HG03457 (cell line): ENCODE results near the gene WWOX.

Source experiments
- ATAC-seq: cut with Tn5 transposase; IDR thresholded peaks from one replicate; pipeline ENCODE4 v1.9.1; 2021; ENCODE audit warnings: moderate number of reproducible peaks; ENCODE audit not compliant: unreplicated experiment

The WWOX gene

DNA sequence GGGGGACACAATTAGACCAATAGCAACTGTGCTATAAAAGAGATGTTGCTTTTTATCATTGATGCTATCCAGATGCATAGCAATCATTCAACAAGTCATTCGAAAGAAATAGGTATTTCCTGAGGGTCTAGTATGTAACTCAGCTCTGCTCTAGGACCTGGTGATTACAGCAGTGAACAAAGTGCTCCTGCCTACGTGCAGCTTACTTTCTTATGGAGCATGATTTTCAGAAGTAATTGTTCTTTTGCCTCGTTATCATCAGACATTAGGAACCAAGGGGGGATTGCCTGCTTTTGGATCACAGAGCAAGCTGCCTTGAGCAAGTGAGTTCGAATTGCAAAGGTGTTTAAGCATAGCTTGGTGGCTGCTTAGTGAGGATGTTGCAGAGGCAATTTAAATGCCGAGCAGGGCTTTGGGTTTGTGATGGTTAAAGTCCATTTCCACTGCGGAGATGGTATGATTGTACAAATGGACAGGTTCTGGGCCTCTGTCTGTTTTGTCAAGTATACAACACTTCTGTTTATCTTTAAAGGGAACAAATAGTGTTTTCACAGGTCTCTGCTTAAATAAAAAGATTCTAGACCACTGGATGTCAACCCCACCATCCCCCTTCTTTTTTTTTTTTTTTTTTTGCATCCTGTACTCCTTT lies 41.5 kb downstream of the WWOX start:
- ATAC-seq: no peak

DNA sequence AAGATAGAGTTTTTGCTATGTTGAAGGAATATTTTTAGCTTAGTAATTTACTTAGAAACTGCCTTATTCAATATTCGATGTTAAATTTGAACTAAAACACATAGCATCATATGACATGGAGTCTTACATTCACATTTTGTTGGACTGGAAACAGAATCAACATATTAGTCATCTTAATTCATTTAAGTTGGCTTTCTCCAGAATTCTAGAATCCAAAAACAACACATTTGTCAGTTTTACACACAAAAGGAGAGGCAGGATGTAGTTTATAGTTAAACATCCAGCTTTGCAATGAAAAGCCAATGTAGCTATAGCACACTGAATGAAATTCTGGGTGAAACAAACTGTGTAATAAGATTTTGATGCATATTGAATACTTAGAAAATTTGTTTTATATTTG lies 43.3 kb downstream of the WWOX start:
- ATAC-seq: no peak

DNA sequence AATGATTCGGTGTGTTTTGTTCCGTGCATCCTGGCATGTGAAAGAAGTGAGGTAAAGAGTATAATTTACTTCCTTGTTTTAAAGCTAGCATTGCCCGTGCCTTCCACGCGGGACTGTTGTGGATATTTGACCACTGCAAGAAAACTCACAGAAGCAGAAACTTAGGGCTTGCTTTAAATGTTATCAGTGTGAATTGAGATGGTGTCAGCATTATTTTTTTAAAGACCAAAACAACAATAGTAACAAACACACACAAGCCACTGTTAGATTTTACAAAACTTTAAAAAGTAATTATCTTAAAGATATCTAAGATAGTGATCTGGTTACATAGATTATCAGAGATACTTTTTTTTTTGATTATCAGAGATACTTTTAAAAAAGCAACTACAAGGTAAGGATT lies 47.4 kb downstream of the WWOX start:
- ATAC-seq: no peak

DNA sequence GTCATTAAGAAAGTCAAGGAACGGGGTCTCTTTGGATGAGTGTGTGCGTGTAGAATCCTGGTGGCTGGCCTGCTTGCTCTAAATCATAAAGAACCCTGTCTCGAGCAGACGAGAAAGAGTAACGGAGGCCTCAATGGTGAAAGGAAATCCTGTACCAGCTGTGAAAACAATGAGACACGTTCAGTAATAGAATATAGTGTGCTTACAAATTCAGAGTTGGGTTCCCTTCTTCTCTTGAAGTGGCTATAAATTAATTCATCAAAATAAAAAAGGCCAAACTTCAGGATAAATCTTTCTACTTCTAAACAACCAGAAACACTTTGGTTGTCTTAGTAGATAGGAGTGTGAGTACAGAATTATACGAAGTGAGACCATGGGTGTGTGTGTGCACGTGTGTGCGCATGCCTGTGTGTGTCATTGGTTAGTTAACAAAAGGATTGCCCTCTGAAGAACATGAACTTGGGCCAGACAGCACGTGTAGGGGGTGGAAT lies 48.5 kb downstream of the WWOX start:
- ATAC-seq: no peak

DNA sequence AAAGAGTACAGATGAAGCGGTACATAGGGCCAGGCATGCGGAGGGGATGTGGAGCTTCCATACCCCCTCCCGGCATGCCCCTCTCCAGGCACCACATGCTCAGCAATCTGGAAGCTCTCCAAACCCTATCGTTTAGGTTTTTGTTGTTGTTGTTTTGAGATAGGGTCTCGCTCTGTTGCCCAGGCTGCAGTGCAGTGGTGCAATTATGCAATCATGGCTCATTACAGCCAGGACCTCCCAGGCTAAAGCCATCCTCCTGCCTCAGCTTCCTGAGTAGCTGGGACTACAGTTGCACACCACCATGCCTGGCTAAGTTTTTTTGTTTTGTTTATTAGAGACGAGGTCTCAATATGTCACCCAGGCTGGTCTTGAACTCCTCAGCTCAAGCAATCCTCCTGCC lies 50.8 kb downstream of the WWOX start:
- ATAC-seq: no peak

DNA sequence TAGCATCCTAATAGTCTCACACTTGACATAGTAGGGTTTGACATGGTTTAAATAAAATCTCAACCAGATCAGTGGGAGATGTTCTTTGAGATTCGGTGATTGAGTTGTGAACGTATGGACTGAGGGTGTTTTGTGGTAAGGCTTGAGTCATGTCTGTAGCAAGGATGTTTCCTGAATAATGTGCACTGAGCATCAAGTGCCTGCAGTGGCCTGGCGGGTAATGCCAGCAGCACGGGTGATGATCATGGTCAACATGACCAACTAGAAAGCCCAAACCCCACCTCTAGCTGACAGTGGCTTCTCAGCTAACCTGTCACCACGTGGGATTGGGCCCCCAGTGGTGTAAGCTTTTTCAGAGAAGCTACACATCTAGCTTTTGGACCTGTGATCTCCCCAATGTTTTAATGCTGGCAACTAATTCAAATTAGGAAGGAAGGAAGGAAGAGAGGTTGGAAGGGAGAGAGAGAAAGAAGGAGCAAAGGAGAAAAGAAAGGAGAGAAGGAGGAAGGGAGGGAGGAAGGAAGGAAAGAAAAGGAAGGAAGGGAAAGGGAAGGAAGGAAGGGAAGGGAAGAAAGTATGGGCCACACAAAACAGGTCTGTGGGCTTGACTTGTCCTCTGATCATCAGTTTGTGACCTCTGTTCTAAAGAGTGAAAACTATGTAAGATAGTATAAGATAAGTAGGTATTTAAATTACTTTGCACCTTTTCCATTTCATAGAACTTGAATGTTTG lies 55.4 kb downstream of the WWOX start:
- no peak for ATAC-seq

DNA sequence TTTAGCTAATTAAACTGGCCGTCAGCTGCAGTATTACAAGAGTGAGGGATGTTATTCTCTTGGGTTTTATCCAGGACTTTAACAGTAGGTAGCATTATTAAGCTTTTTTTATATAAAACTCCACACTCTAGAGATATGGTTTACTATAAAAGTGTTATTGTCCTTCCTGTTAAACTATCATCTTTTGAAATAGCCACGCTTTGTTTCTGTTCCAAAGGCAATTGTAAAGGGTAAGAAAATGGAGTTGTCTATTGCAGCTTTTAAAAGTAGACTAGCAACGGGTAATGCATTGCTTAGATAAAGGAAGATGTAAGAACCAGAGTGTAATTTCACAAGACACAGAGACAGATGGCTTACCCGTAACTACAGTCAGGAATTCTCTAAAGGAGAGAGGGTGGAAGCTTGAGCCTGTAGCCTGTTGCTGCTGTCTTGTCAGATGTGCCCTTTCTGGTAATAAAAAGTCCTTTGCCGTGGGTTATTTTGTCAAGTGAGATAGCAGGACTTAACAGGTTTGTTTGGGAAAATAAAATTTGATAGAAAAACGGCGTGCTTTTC lies 56.4 kb downstream of the WWOX start:
- ATAC-seq: no peak

DNA sequence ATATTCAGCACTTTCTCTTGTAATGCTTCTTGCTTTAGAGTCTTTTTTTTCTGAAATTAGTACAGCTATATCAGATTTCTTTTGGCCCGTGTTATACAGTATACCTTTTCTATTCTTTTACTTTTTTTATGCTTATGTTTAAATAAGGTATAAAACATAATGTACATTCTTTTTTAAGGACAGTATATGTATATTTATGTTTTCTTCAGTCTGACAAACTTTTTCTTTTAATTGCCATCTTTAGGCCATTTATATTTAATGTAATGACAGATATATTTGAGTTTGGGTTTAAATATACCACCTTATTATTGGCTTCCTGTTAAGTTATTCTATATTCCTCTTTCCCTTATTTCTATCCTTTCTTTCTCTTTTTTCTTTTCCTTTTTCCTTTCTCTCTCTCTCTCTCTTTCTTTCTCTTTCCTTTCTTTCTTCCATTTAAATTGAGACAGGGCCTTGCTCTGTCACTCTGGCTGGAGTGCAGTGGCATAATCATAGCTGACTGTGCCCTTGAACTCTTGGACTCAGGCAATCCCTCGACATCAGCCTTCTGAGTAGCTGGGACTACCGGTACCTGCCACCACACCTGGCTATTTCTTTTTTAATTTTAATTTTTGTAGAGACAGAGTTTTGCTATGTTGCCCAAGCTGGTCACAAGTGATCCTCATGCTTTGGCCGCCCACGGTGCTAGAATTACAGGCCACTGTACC lies 61.7 kb downstream of the WWOX start:
- ATAC-seq: no peak

DNA sequence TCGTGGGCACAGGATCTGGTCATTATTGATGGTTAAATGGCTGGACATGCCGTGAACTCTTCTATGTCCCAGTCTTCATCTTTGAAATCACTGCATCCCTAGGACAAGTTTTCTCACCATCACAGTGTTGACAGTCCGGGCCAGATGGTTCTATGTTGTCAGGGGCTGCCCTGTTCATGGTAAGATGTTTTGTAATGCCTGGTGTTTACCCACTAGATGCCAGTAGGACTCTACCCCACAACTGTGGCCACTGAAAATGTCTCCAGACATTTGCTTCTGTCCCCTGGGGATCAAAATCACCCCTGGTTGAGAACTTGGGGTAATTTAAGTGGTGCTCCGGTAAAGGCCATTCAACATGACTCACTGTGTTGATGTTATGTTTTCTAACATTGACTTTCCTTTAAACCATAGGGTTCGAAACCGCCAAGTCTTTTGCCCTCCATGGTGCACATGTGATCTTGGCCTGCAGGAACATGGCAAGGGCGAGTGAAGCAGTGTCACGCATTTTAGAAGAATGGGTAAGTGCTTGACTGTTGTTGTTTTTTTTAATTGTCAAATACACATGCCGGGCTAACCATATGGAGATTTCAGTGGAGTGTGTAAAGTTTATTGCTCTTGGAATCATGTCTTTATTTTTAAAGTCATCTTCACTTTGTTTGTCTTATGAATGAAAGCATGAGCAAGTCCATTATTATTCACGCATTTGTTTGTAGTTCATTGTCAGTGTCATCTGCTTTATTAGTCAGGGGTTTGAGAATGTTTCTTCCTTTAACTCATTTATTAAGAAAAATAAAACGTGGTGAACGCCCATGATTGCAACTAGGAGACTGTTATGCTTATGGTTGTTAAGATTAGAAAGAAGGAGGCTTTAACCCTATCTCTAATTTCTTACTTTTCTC lies 64.6 kb downstream of the WWOX start:
- ATAC-seq: no peak

DNA sequence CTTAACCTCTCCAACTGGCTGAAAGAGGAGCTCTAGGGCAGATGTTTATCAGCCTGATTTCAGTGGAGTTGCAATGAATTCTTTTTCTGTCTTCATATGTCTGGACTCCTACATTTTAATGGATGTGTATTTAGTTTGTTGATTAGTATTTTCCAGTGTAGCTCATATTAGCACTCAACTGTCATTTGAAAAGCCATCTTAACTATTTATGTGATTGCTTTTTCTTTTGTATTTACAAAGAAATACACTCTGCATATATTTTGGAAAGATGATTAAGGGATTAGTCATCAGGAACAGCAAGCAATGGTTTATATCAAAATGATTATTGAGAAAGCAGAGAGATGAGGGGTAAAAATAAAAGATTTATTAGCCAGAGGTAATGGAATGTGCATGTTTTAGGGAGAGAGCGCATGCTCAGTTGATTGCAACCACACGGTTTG lies 71.1 kb downstream of the WWOX start:
- no peak for ATAC-seq

DNA sequence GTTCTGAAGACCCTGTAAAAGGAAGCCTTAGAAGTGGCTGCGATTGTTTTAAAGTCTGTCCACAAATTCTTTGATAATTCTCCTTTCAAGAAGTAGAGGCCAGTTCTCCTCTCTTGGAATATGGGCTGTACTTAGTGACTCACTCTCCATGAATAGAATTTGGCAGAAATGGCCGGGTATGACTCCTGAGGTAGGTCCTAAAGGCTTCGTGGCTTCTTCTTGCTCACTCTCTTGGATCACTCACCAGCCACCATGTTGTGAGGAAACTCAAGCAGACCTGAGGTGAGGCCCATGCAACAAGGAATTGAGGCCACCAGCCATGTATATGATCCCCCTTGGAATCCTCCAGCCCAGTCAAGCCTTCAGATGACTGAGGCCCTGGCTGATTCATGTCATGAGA lies 75.8 kb downstream of the WWOX start:
- ATAC-seq: no peak

DNA sequence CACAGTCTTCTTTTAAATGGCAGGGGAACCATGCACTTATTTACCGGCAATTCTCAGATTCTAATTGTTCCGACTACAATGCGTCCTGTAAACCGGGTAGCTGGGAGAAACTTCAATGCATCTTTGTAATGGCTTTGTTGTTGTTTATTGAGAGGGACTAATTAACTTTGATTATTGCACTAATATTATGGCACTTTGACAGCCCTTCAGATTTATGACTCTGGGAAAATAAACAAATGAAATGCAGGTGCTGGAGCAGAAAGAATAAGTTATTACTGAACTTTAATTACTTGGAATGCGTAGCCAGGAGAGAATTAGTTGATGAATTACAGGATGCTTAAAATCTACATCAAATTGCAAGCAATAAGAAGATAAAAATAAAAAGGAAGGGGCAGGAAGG lies 77.0 kb downstream of the WWOX start:
- no peak for ATAC-seq

DNA sequence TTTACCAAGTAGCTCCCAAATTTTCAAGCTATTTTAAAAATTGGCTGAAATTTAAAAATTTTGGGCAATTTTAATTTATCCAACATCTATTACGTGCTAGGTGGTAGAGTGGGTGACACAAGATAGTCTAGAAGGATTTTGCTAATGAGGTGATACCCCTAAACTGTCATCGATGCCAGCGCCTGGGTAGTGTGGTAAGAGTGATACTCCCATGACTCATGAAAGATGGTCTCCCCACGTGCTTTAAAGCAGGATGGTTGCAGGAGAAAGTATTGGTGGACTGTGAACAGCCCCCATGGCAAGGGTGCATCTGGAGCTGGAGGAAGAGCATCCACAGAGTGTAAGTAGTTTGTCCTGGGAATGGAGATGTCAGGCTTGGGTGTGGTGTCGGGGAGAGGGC lies 77.8 kb downstream of the WWOX start:
- no peak for ATAC-seq

DNA sequence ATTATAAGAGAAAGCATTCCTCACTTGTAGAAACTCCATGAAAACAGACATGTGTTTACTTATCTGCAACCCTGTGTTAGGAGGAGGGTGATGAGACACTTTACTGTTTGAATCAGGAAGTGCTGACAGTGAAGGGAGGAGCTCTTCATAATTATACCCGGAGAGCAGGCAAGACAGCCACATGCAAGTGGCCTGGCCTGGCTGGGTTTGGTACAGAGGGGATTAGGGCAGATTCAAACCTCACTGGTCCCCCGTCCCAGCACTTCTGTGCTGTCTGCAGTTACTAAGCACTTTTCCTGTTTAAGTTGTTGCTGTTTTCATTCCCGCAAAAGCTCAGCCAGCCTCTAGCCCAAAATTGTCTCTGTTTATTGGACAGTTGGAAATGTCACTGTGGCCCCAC lies 78.5 kb downstream of the WWOX start:
- no peak for ATAC-seq

DNA sequence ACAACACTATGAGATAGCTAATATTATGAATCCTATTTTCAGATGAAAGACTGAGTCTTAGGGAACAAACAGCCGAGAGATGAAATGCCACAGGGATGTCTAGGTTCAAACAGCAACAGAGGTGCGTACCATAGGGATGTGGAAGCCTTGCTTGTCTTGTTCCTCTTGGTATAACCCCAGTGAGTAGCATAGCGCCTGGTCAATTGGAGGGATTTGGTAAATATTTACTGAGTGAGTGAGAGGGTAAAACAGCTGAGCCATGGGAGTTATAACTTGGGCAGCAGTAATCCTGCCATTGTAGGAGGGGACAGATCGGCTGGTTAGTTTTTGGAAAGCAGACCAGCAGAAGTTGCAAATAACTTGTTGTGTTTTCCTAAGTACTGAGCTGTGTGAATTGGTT lies 80.2 kb downstream of the WWOX start:
- no peak for ATAC-seq

DNA sequence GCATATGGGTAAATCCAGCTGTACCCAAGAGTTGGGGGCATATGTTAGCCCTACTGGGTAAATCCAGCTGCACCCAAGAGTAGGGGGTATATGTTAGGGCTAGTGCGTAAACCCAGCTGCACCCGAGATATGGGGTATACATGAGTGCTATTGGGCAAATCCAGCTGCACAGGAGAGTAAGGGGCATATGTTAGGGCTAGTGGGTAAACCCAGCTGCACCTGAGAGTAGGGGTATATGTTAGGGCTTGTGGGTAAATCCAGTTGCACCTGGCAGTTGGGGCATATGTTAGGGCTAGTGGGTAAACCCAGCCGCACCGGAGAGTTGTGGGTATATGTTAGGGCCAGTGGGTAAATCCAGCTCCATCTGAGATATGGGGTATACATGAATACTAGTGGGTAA lies 80.9 kb downstream of the WWOX start:
- no peak for ATAC-seq

DNA sequence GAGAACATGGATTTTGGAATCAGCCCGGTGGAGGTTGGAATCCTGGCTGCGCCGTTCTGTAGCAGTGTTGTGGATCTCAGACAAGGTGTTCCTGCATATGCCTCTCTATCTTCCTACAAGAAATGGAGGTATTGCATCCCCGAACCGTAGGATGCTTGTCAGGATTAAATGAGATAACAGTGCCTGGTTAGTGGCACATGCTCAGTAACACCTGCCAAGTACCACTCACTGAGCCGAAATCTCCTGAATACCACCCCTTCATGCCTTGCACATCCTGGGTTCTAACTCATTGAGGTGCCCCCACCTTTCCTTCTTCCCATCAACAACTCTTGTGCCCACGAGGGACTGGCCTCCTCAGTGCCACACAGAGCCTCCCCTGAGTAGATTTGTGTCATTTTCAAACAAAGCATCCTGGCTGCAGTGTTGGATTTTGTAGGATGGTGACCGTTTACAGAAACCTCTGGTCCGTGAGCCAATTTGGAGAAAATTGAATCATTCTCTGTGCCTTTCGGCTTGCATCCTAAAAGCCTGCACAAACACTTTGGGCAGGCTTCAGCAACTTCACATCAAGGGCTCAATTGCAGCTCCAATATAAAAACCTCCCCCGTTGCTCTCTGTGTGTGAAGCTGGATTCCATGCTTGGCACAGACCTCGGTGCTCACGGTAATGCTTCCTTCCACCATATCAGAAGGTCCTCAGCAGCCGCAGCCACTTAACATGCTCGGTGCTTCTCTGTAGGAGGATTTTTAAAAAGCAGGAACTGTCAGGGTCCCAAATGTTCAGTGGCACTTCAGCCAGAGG lies 84.2 kb downstream of the WWOX start:
- no peak for ATAC-seq

DNA sequence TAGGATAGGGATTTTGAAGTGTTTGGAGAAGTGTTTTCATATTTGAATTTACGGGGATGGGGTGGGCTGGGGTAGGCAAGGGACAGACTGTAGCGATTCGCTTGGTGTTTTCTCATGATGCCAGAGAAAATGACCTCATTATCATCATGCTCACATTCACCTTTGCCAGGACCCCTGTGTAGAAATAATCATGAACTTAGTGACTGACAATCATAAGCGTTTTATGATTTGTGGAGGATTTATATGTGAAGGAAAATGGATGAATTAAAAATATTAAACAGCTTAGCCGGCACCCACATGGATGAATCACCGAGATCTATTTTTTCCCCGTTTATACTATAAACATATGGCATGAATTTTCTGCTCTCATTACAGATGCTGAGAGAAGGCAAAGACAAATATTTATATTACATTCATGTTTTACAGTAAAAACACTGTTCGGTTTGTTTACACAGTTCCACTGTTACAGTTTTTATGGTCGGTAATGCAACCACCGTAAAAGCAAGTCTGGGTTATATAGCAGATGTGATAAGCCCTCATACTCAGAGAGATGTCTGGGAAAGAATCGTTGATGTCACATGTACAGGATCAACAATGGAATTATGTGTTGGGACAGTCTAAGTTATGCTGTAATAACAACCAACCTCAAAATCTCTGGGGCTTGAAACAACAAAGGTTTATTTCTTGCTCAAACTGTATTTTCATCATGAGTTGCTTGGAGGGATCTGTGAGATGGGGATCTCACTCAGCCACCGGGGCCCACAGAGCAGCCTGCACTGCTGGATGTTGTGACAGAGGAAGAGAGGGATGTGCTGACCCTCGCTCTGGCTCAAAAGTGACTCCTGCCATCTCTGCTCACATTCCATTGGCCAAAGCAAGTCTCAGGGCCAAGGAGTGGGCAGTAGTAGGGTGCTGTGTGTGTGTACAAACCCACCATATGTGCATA lies 85.1 kb downstream of the WWOX start:
- ATAC-seq: no peak

DNA sequence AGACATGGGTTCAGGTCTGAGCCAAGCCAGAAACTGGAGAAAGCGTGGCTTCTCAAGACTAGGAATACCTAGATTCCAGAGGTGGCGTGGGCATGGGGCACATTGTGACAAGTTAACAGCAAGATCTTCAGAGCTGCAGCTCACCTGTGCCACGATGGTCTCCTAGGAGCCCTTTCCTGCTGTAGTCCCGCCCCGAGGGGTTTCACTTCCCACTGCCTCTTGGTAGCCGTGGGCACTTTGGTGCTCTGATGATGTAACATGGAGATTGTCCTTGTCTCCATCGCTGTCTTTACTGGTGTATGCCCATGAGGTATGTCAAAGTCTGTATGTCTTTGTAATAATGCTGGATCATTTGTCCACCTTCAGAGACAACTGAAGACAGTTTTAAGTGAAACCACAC lies 89.7 kb downstream of the WWOX start:
- no peak for ATAC-seq
